GM10847 (cell line): Measurements from ENCODE around the gene WRAP73.

Source experiments
- POLR2A ChIP-seq: IDR thresholded peaks from 2 replicates; pipeline ENCODE4 v1.6.1; 2011; ENCODE audit not compliant: insufficient read length; ENCODE audit errors: extremely low read depth

WRAP73 gene

DNA sequence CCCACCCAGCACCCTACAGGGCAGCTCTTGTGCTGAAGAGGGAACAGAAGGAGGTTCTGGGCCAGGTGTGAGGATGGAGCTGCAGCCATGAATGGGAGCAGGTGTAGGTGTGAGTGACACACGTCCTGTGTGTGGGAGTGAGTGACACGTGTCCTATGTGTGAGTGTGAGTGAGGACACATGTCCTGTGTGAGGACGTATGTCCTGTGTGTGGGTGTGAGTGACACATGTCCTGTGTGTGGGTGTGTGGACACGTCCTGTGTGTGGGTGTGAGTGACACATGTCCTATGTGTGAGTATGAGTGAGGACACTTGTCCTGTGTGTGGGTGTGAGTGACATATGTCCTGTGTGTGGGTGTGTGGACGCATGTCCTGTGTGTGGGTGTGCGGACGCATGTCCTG, 65.0 kb downstream of the WRAP73 start:
- TF ChIP-seq POLR2A, result no peak

DNA sequence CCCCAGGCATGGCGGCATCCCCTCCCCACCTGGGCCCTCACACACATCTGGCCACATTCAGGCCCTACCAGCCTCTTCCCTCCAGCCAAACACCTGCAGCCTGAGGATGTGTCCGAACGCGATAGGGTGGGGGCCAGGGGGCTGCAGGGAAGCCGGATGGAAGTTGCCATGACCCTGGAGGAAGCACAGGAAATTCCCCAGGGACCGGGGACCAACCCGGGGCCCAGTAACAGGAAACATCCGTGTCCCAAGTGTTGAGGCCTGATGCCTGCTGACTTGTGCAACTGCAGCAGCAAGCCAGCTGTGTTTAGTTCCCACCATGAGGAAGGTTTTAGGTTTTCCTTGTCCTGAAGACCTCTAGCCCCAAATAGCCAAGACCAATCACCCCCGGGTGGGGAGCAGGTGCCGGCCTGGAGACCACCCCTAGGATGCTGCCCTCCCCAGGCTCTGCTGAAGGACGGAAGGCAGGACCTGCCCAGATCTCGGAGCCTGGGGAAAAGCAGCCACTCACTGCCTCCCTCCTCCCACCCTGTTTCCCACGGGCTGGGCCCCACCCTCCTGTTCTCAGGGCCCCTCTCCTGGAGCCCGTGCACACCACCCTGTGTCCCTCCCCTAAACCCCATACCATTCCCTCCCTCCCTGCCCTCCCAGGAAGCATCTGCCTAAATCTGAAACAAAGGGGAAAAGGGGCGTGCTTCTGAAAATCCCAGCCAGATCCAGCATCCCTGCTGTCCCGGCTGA, 68.4 kb downstream of the WRAP73 start:
- no peak for TF ChIP-seq POLR2A
